K562 (cell line): ENCODE data around the gene MGA. TPM values are rescaled to one million over a fixed set of nuclear protein-coding genes. Genes with fewer than 3 reads are reported as not detected.

ENCODE experiments used
- ATAC-seq: fragments of 200-7000 bp; cut with Tn5 transposase; 3 replicates; pipeline ENCODE4 v1.9.1; 2020; ENCODE audit warnings: moderate library complexity
- BruUV-seq: library from RNA; stranded (reverse); fragments of 400-500 nt; replicated peaks from 2 replicates; lab custom pipeline; 2021; lab: Mats Ljungman, UMichigan
- CTCF ChIA-PET: fragments of 300-600 bp; formaldehyde crosslinking; extraction: SDS; loops from one replicate; lab custom pipeline; 2021; ENCODE audit warnings: low intra/inter-chr PET ratio; lab: Yijun Ruan, JAX
- POLR2A ChIA-PET: fragments of 300-600, 350-650 bp; sonication (Branson Sonifier 250); formaldehyde crosslinking; extraction: SDS; loops from one replicate; lab custom pipeline; 2021; ENCODE audit warnings: antibody characterized with exemption, inconsistent platforms; lab: Yijun Ruan, JAX
- DNase-seq, 4 experiments: peaks; one replicate each; pipeline versions ENCODE4 v3.0.0 to v3.0.0-alpha.2; 2011 to 2018; ENCODE audit warnings: low spot score in 3 of 4, mixed read lengths in 3 of 4; ENCODE audit errors: extremely low read depth in 1 of 4
- FAIRE-seq: peaks from 2 replicates; lab custom pipeline; 2011; peaks lifted over from hg19 to GRCh38; lab: Jason Lieb, UNC
- H2AFZ ChIP-seq: 2 replicates; pipeline ENCODE4 v1.6.0; 2011; ENCODE audit warnings: low read depth, low read length, control low read depth, inconsistent platforms
- H3K27ac ChIP-seq: fragments of 200-600 bp; 3 replicates; pipeline ENCODE4 v1.8.0; 2011; ENCODE audit warnings: low read depth, mild to moderate bottlenecking, control low read depth, inconsistent platforms, low read length, moderate library complexity, mixed read lengths; ENCODE audit errors: extremely low read depth
- H3K27me3 ChIP-seq, 2 experiments: fragments of 300-600 bp in 1 of 2; 2 replicates in 1 of 2; 3 replicates in 1 of 2; pipeline versions ENCODE4 v1.6.0 to v1.8.0; 2011; ENCODE audit warnings: inconsistent platforms in 2 of 2, low read length in 2 of 2, mild to moderate bottlenecking in 1 of 2, mixed read lengths in 1 of 2, moderate library complexity in 1 of 2; ENCODE audit not compliant: control insufficient read depth in 2 of 2, insufficient read depth in 2 of 2
- H3K36me3 ChIP-seq: fragments of 300-600 bp; 3 replicates; pipeline ENCODE4 v1.8.0; 2011; ENCODE audit warnings: mild to moderate bottlenecking, low read length, inconsistent platforms; ENCODE audit not compliant: control insufficient read depth, insufficient read depth
- H3K4me1 ChIP-seq, 2 experiments: fragments of 200-600 bp in 1 of 2; replicated peaks in 1 of 2; 2 replicates in 1 of 2; 3 replicates in 1 of 2; pipeline versions ENCODE4 v1.5.1 to v1.8.0; 2011; ENCODE audit warnings: inconsistent platforms in 2 of 2, low read length in 2 of 2, mild to moderate bottlenecking in 1 of 2, mixed read lengths in 1 of 2, moderate library complexity in 1 of 2; ENCODE audit not compliant: control insufficient read depth in 2 of 2, insufficient read depth in 2 of 2
- H3K4me2 ChIP-seq: 2 replicates; pipeline ENCODE4 v1.6.1; 2011; ENCODE audit warnings: low read length, control low read depth, inconsistent platforms, mixed read lengths; ENCODE audit not compliant: insufficient read depth
- H3K4me3 ChIP-seq: fragments of 200-600 bp; sonication (generic), shearing (Covaris generic); 2 replicates; pipeline ENCODE4 v1.5.1; 2016; ENCODE audit warnings: control low read depth, inconsistent platforms
- H3K79me2 ChIP-seq: fragments of 200-600 bp; 3 replicates; pipeline ENCODE4 v1.8.0; 2011; ENCODE audit warnings: low read length, inconsistent platforms; ENCODE audit not compliant: control insufficient read depth, insufficient read depth
- H3K9ac ChIP-seq, 2 experiments: 2 replicates each; pipeline versions ENCODE4 v1.6.0 to v1.6.1; 2011; ENCODE audit warnings: low read depth in 2 of 2, low read length in 2 of 2, control low read depth in 1 of 2, inconsistent platforms in 1 of 2, mild to moderate bottlenecking in 1 of 2, mixed read lengths in 1 of 2; ENCODE audit not compliant: insufficient read depth in 1 of 2
- H3K9me1 ChIP-seq: one replicate; pipeline ENCODE4 v1.6.0; 2011; ENCODE audit warnings: inconsistent platforms, mild to moderate bottlenecking, low read length, moderate library complexity; ENCODE audit not compliant: control insufficient read depth, insufficient read depth
- H3K9me3 ChIP-seq: replicated peaks from 2 replicates; pipeline ENCODE4 v1.5.1; 2011; ENCODE audit warnings: low read depth, low read length, inconsistent platforms; ENCODE audit not compliant: control insufficient read depth, insufficient read depth
- H4K20me1 ChIP-seq: replicated peaks from 2 replicates; pipeline ENCODE4 v1.6.1; 2011; ENCODE audit warnings: low read length, inconsistent platforms, mixed read lengths; ENCODE audit not compliant: control insufficient read depth, insufficient read depth
- CBX3 ChIP-seq, 2 experiments: IDR thresholded peaks; 1 replicate in 1 of 2; 2 replicates in 1 of 2; pipeline ENCODE4 v1.6.1; 2012; ENCODE audit warnings: inconsistent platforms in 2 of 2, low read length in 2 of 2, borderline replicate concordance in 1 of 2, control low read depth in 1 of 2
- ELF1 ChIP-seq: fragments of 200-800 bp; sonication (Bioruptor generic); IDR thresholded peaks from 2 replicates; pipeline ENCODE4 v1.6.1; 2016; ENCODE audit warnings: missing genetic modification characterization, missing compliant biosample characterization
- RFX1 ChIP-seq: fragments of 450-650 bp; IDR thresholded peaks from 2 replicates; pipeline ENCODE4 v1.6.1; 2016; ENCODE audit warnings: mild to moderate bottlenecking, moderate library complexity
- SNRNP70 ChIP-seq: fragments of 200-400 bp; formaldehyde crosslinking; optimal IDR thresholded peaks from 2 replicates; pipeline ENCODE3; 2017; ENCODE audit warnings: low read depth, low read length
- TRIM28 ChIP-seq: fragments of 450-650 bp; IDR thresholded peaks from 2 replicates; pipeline ENCODE4 v1.6.1; 2017
- ZNF121 ChIP-seq: sonication (generic); formaldehyde crosslinking; conservative IDR thresholded peaks from 2 replicates; pipeline ENCODE4 v1.8.0; 2022; ENCODE audit warnings: missing genetic modification reagents
- ZNF766 ChIP-seq: fragments of 200-800 bp; sonication (Bioruptor generic); conservative IDR thresholded peaks from 2 replicates; pipeline ENCODE4 v1.6.1; 2016; ENCODE audit warnings: missing genetic modification characterization, missing compliant biosample characterization
- WGBS: fragments of 100-300 bp; shearing (Covaris generic); methylation state at CpG from one replicate; pipeline ENCODE4 v1.1.6; 2016; ENCODE audit warnings: low coverage, mixed read lengths; ENCODE audit not compliant: insufficient coverage; ENCODE audit errors: missing lambda C conversion rate; 5-methylcytosine and 5-hydroxymethylcytosine counted together
- in situ Hi-C: fragments of 300-500 bp; cut with MboI; formaldehyde crosslinking; loops from 4 replicates; pipeline ENCODE4 v1.15.0; 2018; ENCODE audit warnings: inconsistent platforms, mixed read lengths
- intact Hi-C: fragments of 100-400 bp; cut with micrococcal nuclease; formaldehyde crosslinking; loops from 2 replicates; pipeline ENCODE4 v1.14.2; 2022
- polyA plus RNA-seq, 8 experiments: library from polyadenylated mRNA; depleted of rRNA in 4 of 8; stranded (reverse) in 5 of 8; unstranded in 3 of 8; fragments of >200 nt; fragmentation: Nextera tagmentation in 2 of 8; fragmentation: Illumina TruSeq in 1 of 8; extraction: Ambion mirVana in 2 of 8; extraction: Trizol in 1 of 8; gene quantifications; 2 replicates each; pipeline versions ENCODE4 v1.2.1 to v1.2.3, GENCODE V29; 2011 to 2014; ENCODE audit warnings: inconsistent platforms in 1 of 8, missing spikeins in 1 of 8
- total RNA-seq, 7 experiments: library from RNA; depleted of rRNA in 6 of 7; stranded (reverse); fragments of >200 nt in 6 of 7; fragmentation: Illumina TruSeq in 2 of 7; extraction: Trizol in 2 of 7; gene quantifications; 2 replicates each; pipeline versions ENCODE4 v1.2.1 to v1.2.3, GENCODE V29; 2011 to 2021; ENCODE audit warnings: low replicate concordance in 1 of 7
- TF ChIP-seq, protein P1 (sequence below): fragments of 250-450 bp; sonication (Bioruptor Pico); IDR thresholded peaks from 2 replicates; pipeline ENCODE4 v1.5.0; 2021
- TF ChIP-seq, protein P2 (sequence below): sonication (generic); formaldehyde crosslinking; IDR thresholded peaks from 2 replicates; pipeline ENCODE4 v1.4.0; 2020; ENCODE audit warnings: mild to moderate bottlenecking, missing genetic modification reagents
- TF ChIP-seq, protein P3 (sequence below): fragments of 250-450 bp; sonication (Bioruptor Pico); IDR thresholded peaks from 2 replicates; pipeline ENCODE4 v1.4.0; 2020; ENCODE audit warnings: mild to moderate bottlenecking
- TF ChIP-seq, protein P4 (sequence below): fragments of 450-650 bp; IDR thresholded peaks from 2 replicates; pipeline ENCODE4 v1.6.1; 2018; ENCODE audit warnings: mild to moderate bottlenecking, low read depth; ENCODE audit not compliant: partially characterized antibody
- TF ChIP-seq, protein P5 (sequence below): fragments of 450-650 bp; IDR thresholded peaks from one replicate; pipeline ENCODE4 v1.6.1; 2018; ENCODE audit warnings: mild to moderate bottlenecking, moderate library complexity; ENCODE audit not compliant: partially characterized antibody

Gene MGA
- total and polyA plus RNA-seq, 9 of the 15 experiments (the other 6 are each of a cell fraction or from before 2014, with no cell fraction given): 4.7 to 56.1 (median 21.1) TPM

DNA sequence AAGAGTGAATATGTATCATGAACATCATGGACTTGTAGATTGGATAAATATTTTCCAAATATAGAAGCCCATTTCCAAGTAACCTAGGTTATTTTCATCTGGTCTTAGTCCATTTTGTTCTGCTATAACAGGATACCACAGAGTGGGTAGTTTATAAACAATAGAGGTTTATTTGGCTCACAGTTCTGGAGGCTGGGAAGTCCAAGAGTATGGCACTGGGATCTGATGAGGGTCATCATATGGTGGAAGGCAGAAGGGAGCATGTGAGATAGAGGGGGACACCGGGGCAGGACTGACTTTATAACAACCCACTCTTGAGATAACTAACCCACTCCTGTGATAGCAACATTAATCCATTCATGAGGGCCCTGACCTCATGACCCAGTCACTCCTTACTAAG, 9.4 kb upstream of the MGA start:
- intact Hi-C loops: no loop called here

More for the DNA sequence above, 9.4 kb upstream of the MGA start:
- WGBS: 7% methylated on average over 1 of the region's 1 CpG
- DNase-seq (no peak), FAIRE-seq (no peak), ATAC-seq (no peak)
- POLR2A ChIA-PET: no interaction called here
- Histone ChIP-seq H3K27ac (no peak overlapping the region), H3K79me2 (no peaks in the 10 kb centered on the region), H2AFZ (no peak overlapping the region), H3K9me1 (no peaks in the 10 kb centered on the region), H3K27me3 (no peaks in the 10 kb centered on the region), H4K20me1 (no peaks in the 10 kb centered on the region), H3K4me1 (no peaks in the 10 kb centered on the region; a peak in 1 of 5 replicates), H3K4me3 (no peak overlapping the region), H3K36me3 (no peaks in the 10 kb centered on the region), H3K9ac (no peak overlapping the region), H3K9me3 (0 out of 2 replicates have a peak, but pooled peaks cover 1% of the 10 kb centered on the region), H3K4me2 (no peak overlapping the region)
- CTCF ChIA-PET: no interaction called here
- TF ChIP-seq, protein P1, sequence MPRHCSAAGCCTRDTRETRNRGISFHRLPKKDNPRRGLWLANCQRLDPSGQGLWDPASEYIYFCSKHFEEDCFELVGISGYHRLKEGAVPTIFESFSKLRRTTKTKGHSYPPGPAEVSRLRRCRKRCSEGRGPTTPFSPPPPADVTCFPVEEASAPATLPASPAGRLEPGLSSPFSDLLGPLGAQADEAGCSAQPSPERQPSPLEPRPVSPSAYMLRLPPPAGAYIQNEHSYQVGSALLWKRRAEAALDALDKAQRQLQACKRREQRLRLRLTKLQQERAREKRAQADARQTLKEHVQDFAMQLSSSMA: no peak
- TF ChIP-seq, protein P2, sequence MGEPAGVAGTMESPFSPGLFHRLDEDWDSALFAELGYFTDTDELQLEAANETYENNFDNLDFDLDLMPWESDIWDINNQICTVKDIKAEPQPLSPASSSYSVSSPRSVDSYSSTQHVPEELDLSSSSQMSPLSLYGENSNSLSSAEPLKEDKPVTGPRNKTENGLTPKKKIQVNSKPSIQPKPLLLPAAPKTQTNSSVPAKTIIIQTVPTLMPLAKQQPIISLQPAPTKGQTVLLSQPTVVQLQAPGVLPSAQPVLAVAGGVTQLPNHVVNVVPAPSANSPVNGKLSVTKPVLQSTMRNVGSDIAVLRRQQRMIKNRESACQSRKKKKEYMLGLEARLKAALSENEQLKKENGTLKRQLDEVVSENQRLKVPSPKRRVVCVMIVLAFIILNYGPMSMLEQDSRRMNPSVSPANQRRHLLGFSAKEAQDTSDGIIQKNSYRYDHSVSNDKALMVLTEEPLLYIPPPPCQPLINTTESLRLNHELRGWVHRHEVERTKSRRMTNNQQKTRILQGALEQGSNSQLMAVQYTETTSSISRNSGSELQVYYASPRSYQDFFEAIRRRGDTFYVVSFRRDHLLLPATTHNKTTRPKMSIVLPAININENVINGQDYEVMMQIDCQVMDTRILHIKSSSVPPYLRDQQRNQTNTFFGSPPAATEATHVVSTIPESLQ (CRISPR knock-in tag): no peak
- TF ChIP-seq, protein P3, sequence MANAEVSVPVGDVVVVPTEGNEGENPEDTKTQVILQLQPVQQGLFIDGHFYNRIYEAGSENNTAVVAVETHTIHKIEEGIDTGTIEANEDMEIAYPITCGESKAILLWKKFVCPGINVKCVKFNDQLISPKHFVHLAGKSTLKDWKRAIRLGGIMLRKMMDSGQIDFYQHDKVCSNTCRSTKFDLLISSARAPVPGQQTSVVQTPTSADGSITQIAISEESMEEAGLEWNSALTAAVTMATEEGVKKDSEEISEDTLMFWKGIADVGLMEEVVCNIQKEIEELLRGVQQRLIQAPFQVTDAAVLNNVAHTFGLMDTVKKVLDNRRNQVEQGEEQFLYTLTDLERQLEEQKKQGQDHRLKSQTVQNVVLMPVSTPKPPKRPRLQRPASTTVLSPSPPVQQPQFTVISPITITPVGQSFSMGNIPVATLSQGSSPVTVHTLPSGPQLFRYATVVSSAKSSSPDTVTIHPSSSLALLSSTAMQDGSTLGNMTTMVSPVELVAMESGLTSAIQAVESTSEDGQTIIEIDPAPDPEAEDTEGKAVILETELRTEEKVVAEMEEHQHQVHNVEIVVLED (CRISPR knock-in tag): no peak
- 0 out of 2 replicates have a peak, but pooled peaks have one; percentile 47 for TF ChIP-seq TRIM28
- TF ChIP-seq RFX1: no peak
- TF ChIP-seq CBX3 (IDR thresholded peaks at IDR 0.05; ENCODE audit: borderline replicate concordance in 1 of 2, low read length in 2 of 2): peak in 1 of 2 experiments; percentile 64; a peak in 1 of 3 replicates
- no peak for TF ChIP-seq ELF1 (tag)
- TF ChIP-seq ZNF766: peak; percentile 100
- TF ChIP-seq ZNF121: no peak
- TF ChIP-seq, protein P4, sequence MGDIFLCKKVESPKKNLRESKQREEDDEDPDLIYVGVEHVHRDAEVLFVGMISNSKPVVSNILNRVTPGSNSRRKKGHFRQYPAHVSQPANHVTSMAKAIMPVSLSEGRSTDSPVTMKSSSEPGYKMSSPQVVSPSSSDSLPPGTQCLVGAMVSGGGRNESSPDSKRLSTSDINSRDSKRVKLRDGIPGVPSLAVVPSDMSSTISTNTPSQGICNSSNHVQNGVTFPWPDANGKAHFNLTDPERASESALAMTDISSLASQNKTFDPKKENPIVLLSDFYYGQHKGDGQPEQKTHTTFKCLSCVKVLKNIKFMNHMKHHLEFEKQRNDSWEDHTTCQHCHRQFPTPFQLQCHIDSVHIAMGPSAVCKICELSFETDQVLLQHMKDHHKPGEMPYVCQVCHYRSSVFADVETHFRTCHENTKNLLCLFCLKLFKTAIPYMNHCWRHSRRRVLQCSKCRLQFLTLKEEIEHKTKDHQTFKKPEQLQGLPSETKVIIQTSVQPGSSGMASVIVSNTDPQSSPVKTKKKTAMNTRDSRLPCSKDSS: peak; percentile 50
- TF ChIP-seq, protein P5, sequence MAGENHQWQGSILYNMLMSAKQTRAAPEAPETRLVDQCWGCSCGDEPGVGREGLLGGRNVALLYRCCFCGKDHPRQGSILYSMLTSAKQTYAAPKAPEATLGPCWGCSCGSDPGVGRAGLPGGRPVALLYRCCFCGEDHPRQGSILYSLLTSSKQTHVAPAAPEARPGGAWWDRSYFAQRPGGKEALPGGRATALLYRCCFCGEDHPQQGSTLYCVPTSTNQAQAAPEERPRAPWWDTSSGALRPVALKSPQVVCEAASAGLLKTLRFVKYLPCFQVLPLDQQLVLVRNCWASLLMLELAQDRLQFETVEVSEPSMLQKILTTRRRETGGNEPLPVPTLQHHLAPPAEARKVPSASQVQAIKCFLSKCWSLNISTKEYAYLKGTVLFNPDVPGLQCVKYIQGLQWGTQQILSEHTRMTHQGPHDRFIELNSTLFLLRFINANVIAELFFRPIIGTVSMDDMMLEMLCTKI: no peak
- TF ChIP-seq SNRNP70: no peak
- in situ Hi-C loops: no loop called here
- no TSS peak for BruUV-seq
